Ovary (tissue), 9 donors: Measurements from ENCODE around the gene SS18L1. TPM values are rescaled to one million over a fixed set of nuclear protein-coding genes. Genes with fewer than 3 reads are reported as not detected.

Experiments
- DNase-seq, 5 donors: peaks; one replicate each; pipeline ENCODE4 v3.0.0-alpha.2; 2019 to 2020
- H3K27ac ChIP-seq, 2 donors: fragments of 200-600 bp; one replicate each; pipeline versions ENCODE4 v1.5.1 to v1.8.0; 2019 to 2022
- H3K27me3 ChIP-seq: fragments of 200-600 bp; one replicate; pipeline ENCODE4 v1.8.0; 2022
- H3K36me3 ChIP-seq: fragments of 200-600 bp; sonication (generic); one replicate; pipeline ENCODE4 v1.5.1; 2019
- H3K4me1 ChIP-seq: one replicate; pipeline ENCODE4 v1.8.1; 2013; ENCODE audit warnings: mild to moderate bottlenecking, moderate library complexity; ENCODE audit not compliant: insufficient read depth
- H3K4me3 ChIP-seq: fragments of 200-600 bp; sonication (generic); one replicate; pipeline ENCODE4 v1.5.1; 2017
- H3K9me3 ChIP-seq, 2 donors: fragments of 200-600 bp in 1 of 2; sonication (generic) in 1 of 2; one replicate each; pipeline versions ENCODE4 v1.5.1 to v1.8.1; 2013 to 2019; ENCODE audit warnings: mild to moderate bottlenecking in 1 of 2, moderate library complexity in 1 of 2
- EP300 ChIP-seq: sonication (generic); formaldehyde crosslinking; IDR thresholded peaks from one replicate; pipeline ENCODE4 v1.6.1; 2017; ENCODE audit warnings: antibody characterized with exemption
- POLR2A ChIP-seq: fragments of 450-650 bp; IDR thresholded peaks from one replicate; pipeline ENCODE4 v1.6.1; 2017; ENCODE audit warnings: antibody characterized with exemption, mild to moderate bottlenecking, moderate library complexity
- WGBS, 3 donors: extraction: QIAGEN DNeasy Blood & Tissue Kit in 1 of 3; methylation state at CpG; one replicate each; pipeline versions ENCODE4 v1.1.5 to v1.1.7; 2013 to 2017; 5-methylcytosine and 5-hydroxymethylcytosine counted together
- intact Hi-C, 4 donors: fragments of 100-400 bp; cut with DNase I; formaldehyde crosslinking; loops; one replicate each; pipeline versions ENCODE4 v1.11.0 to v1.15.1; 2022 to 2023
- polyA plus RNA-seq, 2 donors: library from polyadenylated mRNA; stranded (reverse); fragments of 200-250 nt in 1 of 2; fragments of 350-450 nt in 1 of 2; fragmentation: Illumina TruSeq in 1 of 2; extraction: RNeasy Lipid Tissue Mini Kit (QIAGEN cat#74804) in 1 of 2; gene quantifications; one replicate each; pipeline ENCODE4 v1.2.3, GENCODE V29; 2013 to 2014
- total RNA-seq, 7 donors: library from RNA; depleted of rRNA in 2 of 7; stranded (reverse); fragments of >200 nt in 2 of 7; fragmentation: NEBNext Ultra II Directional in 3 of 7; extraction: Animal tissue kit (Norgen Biotek cat#: 25700) in 3 of 7; gene quantifications; one replicate each; pipeline versions ENCODE4 v1.1.0 to v1.2.4, GENCODE V29; 2016 to 2023
- TF ChIP-seq, protein P1 (sequence below), 3 donors: fragments of 450-650 bp in 2 of 3; fragments of 200-600 bp in 1 of 3; IDR thresholded peaks; one replicate each; pipeline versions ENCODE4 v1.5.1 to v1.8.0; 2016 to 2022; ENCODE audit warnings: antibody characterized with exemption in 3 of 3, mild to moderate bottlenecking in 1 of 3
- donor health status: DM: no; HTN: no; CAD: no; lungs with moderate emphysema.
- donor health status: DM: no; HTN: no; CAD: no.
- donor health status: Bipolar disorder and iron deficiency.
- donor health status: DM: yes; HTN: yes; CAD: no.
- donor health status: DM: no; HTN: no; CAD: no.
- donor health status: DM: yes; HTN: yes; CAD: no.

SS18L1 gene
- total and polyA plus RNA-seq, 9 donors, result 7.7 to 14.3 (median 12.4) TPM

DNA sequence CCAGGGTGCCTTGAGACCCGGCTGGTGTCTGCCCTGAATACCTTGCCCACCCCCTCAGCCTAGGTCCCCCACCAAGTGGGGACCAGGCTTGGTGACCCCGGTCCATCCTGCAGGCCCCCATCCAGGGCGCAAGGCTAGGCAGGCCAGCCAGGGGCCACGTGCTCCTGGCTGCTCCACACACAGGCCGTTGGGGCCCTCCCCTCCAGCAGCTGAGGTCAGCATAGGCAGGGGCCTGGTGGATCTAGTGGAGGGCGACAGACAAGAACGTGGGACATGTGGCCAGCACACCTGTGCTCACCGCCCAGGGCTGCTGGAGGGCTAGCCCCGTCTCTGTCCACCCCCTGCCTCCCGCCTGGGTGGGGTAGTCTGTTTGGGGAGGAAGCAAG, 84.0 kb downstream of the SS18L1 start:
- 37 to 46% (median 42%) methylated on average over 6 to 10 of the region's 10 CpGs for WGBS, 3 donors
- no peak for TF ChIP-seq POLR2A
- TF ChIP-seq EP300, result no peak
- TF ChIP-seq, protein P1, sequence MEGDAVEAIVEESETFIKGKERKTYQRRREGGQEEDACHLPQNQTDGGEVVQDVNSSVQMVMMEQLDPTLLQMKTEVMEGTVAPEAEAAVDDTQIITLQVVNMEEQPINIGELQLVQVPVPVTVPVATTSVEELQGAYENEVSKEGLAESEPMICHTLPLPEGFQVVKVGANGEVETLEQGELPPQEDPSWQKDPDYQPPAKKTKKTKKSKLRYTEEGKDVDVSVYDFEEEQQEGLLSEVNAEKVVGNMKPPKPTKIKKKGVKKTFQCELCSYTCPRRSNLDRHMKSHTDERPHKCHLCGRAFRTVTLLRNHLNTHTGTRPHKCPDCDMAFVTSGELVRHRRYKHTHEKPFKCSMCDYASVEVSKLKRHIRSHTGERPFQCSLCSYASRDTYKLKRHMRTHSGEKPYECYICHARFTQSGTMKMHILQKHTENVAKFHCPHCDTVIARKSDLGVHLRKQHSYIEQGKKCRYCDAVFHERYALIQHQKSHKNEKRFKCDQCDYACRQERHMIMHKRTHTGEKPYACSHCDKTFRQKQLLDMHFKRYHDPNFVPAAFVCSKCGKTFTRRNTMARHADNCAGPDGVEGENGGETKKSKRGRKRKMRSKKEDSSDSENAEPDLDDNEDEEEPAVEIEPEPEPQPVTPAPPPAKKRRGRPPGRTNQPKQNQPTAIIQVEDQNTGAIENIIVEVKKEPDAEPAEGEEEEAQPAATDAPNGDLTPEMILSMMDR (IDR thresholded peaks at IDR 0.05), result no peak

DNA sequence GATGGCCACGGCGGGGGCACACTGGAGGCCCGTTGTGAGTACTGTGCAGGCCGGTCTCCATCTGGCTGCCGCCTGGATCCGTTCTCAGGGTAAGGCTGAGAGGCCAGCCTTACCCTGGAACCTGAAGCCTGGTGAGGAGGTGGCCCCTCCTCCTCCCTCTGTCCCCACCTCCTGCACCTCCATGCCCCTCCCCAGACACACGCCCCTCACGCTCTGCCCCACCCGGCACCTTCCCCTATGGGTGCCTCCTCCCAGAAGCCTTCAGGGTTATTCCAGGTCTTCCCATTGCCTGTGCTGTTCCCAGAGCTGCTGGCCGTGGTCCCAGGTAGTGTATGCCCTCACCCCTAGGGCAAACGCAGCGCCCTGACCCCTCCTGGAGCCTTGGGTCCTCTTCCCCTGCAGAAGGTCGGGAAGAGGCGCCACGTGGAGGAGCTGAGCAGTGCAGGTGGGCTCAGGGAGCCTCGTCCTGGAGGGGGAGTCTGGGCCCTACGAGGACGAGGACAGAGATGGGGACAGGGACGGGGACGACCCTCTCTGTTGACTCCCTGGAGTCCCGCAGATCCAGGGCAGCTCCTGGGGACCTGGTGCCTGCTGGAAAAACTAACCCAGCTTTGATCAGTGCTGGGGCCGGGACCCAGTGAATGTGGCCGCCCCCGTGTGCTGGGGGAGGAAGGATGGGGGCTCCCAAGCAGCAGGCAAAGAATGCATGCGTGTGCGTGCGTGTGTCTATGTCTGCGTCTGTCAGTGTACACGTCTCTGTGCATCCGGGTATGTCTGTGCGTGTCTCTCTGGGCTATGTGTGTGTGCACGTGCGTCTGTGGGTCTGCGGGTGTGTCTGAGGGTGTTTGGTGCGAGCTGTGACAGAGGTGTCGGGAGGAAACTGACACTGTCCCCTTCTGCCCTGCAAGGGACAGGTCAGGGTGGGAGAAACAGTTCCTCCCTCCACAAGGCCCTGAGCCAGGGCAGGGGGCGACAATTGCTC, 84.7 kb downstream of the SS18L1 start:
- Histone ChIP-seq H3K36me3 (no peaks in the 10 kb centered on the region), H3K27ac (no peak overlapping the region), H3K4me3 (no peak overlapping the region), H3K4me1 (no peaks in the 10 kb centered on the region), H3K27me3 (no peaks in the 10 kb centered on the region), H3K9me3 (no peaks in the 10 kb centered on the region)
- intact Hi-C loops, result no loop called here
- no peak for DNase-seq
- WGBS, 3 donors, result 31 to 44% (median 34%) methylated on average over 36 to 37 of the region's 37 CpGs
- no peak for TF ChIP-seq POLR2A

More for the DNA sequence above, 84.0 kb downstream of the SS18L1 start:
- Histone ChIP-seq H3K9me3 (no peaks in the 10 kb centered on the region), H3K4me3 (no peak overlapping the region), H3K36me3 (no peaks in the 10 kb centered on the region), H3K4me1 (no peaks in the 10 kb centered on the region), H3K27ac (no peak overlapping the region), H3K27me3 (no peaks in the 10 kb centered on the region)
- DNase-seq, result no peak
- intact Hi-C loops, result no loop called here

DNA sequence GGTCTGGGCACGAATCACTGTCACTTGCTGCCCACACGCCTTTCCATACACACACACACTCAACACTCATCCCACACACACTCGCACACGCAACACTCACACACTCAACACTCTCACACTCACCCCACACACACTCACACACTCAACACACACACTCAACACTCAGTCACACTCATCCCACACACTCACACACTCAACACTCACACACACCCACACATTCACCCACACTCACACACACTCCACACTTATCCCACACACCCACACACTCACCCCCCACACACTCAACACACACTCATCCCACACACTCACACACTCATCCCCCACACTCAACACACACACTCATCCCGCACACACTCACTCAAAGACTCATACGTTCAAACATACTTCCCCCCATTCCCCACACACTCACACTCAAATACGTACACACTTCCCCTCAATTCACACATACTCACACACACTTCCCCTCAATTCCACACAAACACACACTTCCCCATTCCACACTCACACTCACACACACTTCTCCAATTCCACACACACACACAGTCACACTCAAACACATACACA, 85.5 kb downstream of the SS18L1 start:
- no peak for DNase-seq
- H3K27ac ChIP-seq, result no peak overlapping the region
- WGBS, 3 donors, result 67 to 80% (median 70%) methylated on average over 7 of the region's 7 CpGs
- H3K9me3 ChIP-seq, result no peaks in the 10 kb centered on the region
- H3K36me3 ChIP-seq, result no peaks in the 10 kb centered on the region
- no peaks in the 10 kb centered on the region for H3K27me3 ChIP-seq
- no peak overlapping the region for H3K4me3 ChIP-seq
- H3K4me1 ChIP-seq, result no peaks in the 10 kb centered on the region
- TF ChIP-seq POLR2A, result no peak
- TF ChIP-seq, protein P1 (IDR thresholded peaks at IDR 0.05), result no peak
- no peak for TF ChIP-seq EP300
- intact Hi-C loops, result no loop called here

- no peak overlapping the region for H3K27ac ChIP-seq
- TF ChIP-seq, protein P1 (IDR thresholded peaks at IDR 0.05), result no peak
- TF ChIP-seq EP300, result no peak
- no peaks in the 10 kb centered on the region for H3K4me1 ChIP-seq
- WGBS, 3 donors, result 61 to 69% (median 67%) methylated on average over 4 of the region's 4 CpGs
- no peaks in the 10 kb centered on the region for H3K36me3 ChIP-seq
- no peak overlapping the region for H3K4me3 ChIP-seq
- no peaks in the 10 kb centered on the region for H3K27me3 ChIP-seq
- intact Hi-C loops, result no loop called here
- DNase-seq, result no peak
- H3K9me3 ChIP-seq, result no peaks in the 10 kb centered on the region
Measured at GRCh38 chr20:62229667-62230066, 86.1 kb downstream of the SS18L1 start.

DNA sequence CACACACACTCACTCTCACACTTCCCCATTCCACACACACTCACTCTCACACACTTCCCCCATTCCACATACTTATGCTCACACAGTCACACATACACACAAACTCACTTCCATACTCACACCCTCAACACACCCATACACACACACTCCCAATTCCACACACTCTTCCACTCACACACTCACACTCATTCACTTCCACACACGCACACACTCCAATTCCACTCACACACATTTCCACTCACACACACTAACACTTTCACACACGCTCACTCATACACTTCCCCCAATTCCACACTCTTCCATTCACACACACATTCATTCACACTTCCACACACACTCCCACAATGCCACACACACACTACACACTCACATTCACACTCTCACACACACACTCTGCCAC, 86.7 kb downstream of the SS18L1 start:
- Histone ChIP-seq H3K27ac (no peak overlapping the region), H3K4me3 (no peak overlapping the region), H3K27me3 (no peaks in the 10 kb centered on the region), H3K36me3 (no peaks in the 10 kb centered on the region), H3K4me1 (no peaks in the 10 kb centered on the region), H3K9me3 (no peaks in the 10 kb centered on the region)
- intact Hi-C loops, result no loop called here
- TF ChIP-seq, protein P1 (IDR thresholded peaks at IDR 0.05), result no peak
- TF ChIP-seq EP300, result no peak
- no peak for TF ChIP-seq POLR2A
- 88 to 91% (median 89%) methylated on average over 2 of the region's 2 CpGs for WGBS, 3 donors
- no peak for DNase-seq
